AG08396 (cell line): Measurements from ENCODE around the gene KDSR.

Source experiments
- DNase-seq: peaks from one replicate; pipeline ENCODE4 v3.0.0; 2012; ENCODE audit warnings: low spot score, mixed read lengths

KDSR gene

GRCh38 chr18:63303547-63303946, 63.5 kb downstream of the KDSR start:
- DNase-seq: no peak

GRCh38 chr18:63302636-63303405, 64.2 kb downstream of the KDSR start:
- no peak for DNase-seq

GRCh38 chr18:63302220-63302619, 64.8 kb downstream of the KDSR start:
- no peak for DNase-seq

GRCh38 chr18:63301434-63301833, 65.6 kb downstream of the KDSR start:
- no peak for DNase-seq

GRCh38 chr18:63299837-63300745, 66.9 kb downstream of the KDSR start:
- DNase-seq: no peak

- DNase-seq: no peak
These were observed 68.3 kb downstream of the KDSR start for GRCh38 chr18:63298400-63299365.

- no peak for DNase-seq
These were observed 69.2 kb downstream of the KDSR start for GRCh38 chr18:63297687-63298399.

- DNase-seq: no peak
These were observed 73.1 kb downstream of the KDSR start for GRCh38 chr18:63293935-63294334.

GRCh38 chr18:63292831-63293683, 73.9 kb downstream of the KDSR start:
- no peak for DNase-seq

- no peak for DNase-seq
These were observed 75.7 kb downstream of the KDSR start for GRCh38 chr18:63291278-63291677.

- no peak for DNase-seq
These were observed 76.2 kb downstream of the KDSR start for GRCh38 chr18:63290821-63291200.

GRCh38 chr18:63290166-63290820, 76.7 kb downstream of the KDSR start:
- no peak for DNase-seq

GRCh38 chr18:63288311-63288710, 78.7 kb downstream of the KDSR start:
- DNase-seq: no peak

- no peak for DNase-seq
These were observed 79.2 kb downstream of the KDSR start for GRCh38 chr18:63287691-63288220.

- DNase-seq: no peak
These were observed 80.1 kb downstream of the KDSR start for GRCh38 chr18:63286926-63287325.

GRCh38 chr18:63284827-63285733, 81.9 kb downstream of the KDSR start:
- DNase-seq: no peak

- DNase-seq: no peak
These were observed 82.7 kb downstream of the KDSR start for GRCh38 chr18:63284173-63284799.
